GM21786 (cell line): ENCODE data around the gene MND1.
"Not testable (repeated sequence)": the region's sequence is repeated elsewhere in the genome, so short reads cannot be mapped to it uniquely, and the experiment has no call there.

ENCODE experiments used
- ATAC-seq: cut with Tn5 transposase; IDR thresholded peaks from one replicate; pipeline ENCODE4 v1.9.1; 2021; ENCODE audit not compliant: unreplicated experiment

Gene MND1

GRCh38 chr4:153438916-153439756 lies 94.6 kb downstream of the MND1 start:
- peak; percentile 73 for ATAC-seq

- ATAC-seq: no peak
Measured at GRCh38 chr4:153439831-153440230, 95.3 kb downstream of the MND1 start.

- ATAC-seq: peak; percentile 32
Measured at GRCh38 chr4:153440475-153440874, 96.0 kb downstream of the MND1 start.

GRCh38 chr4:153447175-153447905 lies 102.9 kb downstream of the MND1 start:
- ATAC-seq: no peak

GRCh38 chr4:153448003-153448731 lies 103.7 kb downstream of the MND1 start:
- no peak for ATAC-seq

- no peak for ATAC-seq
Measured at GRCh38 chr4:153449338-153449737, 104.8 kb downstream of the MND1 start.

GRCh38 chr4:153450544-153450917 lies 106.0 kb downstream of the MND1 start:
- ATAC-seq: no peak

- ATAC-seq: not testable (repeated sequence)
Measured at GRCh38 chr4:153451145-153451544, 106.7 kb downstream of the MND1 start.

GRCh38 chr4:153451911-153452657 lies 107.6 kb downstream of the MND1 start:
- no peak for ATAC-seq

GRCh38 chr4:153452658-153453378 lies 108.3 kb downstream of the MND1 start:
- ATAC-seq: no peak

GRCh38 chr4:153453402-153453801 lies 108.9 kb downstream of the MND1 start:
- ATAC-seq: no peak

GRCh38 chr4:153458969-153459368 lies 114.5 kb downstream of the MND1 start:
- no peak for ATAC-seq

GRCh38 chr4:153461549-153461948 lies 117.1 kb downstream of the MND1 start:
- not testable (repeated sequence) for ATAC-seq

- ATAC-seq: no peak
Measured at GRCh38 chr4:153464068-153464467, 119.6 kb downstream of the MND1 start.
